ENCODE data around the gene LDLRAD3.
A peak's percentile ranks its signal among the peaks of the same experiment; 100 is the strongest.

LDLRAD3 gene

DNA sequence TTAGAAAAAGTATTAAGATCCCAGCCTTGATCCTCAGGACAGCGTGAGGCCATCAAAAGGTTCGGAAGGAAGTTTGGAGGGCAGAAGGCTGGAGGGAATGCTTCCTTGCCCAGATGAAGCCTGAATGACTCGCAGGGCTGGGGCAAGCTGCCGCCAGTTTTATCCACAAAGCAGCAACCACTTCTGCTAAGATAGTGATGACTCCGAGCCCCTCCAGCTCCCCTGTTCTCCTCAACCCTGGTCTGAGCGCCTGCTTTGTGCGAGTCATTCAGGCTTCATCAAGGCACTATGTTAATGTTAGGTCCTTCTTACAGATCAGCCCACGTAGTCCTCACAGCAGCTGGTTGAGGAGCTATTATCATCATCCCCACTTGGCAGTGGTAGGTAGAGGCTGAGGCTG is 186.5 kb downstream of the LDLRAD3 start:
- ChIA-PET POLR2A (ENCODE audit: low non-redundant PET) (no interaction called here), CTCF (interaction anchor here (0.6 kb wide), 1 partner anchor 351 kb away, joined by 3 read pairs; no protein-coding TSS in a partner anchor)
- H3K27ac ChIP-seq: peak overlapping the region; percentile 68
- TF ChIP-seq, protein P1, sequence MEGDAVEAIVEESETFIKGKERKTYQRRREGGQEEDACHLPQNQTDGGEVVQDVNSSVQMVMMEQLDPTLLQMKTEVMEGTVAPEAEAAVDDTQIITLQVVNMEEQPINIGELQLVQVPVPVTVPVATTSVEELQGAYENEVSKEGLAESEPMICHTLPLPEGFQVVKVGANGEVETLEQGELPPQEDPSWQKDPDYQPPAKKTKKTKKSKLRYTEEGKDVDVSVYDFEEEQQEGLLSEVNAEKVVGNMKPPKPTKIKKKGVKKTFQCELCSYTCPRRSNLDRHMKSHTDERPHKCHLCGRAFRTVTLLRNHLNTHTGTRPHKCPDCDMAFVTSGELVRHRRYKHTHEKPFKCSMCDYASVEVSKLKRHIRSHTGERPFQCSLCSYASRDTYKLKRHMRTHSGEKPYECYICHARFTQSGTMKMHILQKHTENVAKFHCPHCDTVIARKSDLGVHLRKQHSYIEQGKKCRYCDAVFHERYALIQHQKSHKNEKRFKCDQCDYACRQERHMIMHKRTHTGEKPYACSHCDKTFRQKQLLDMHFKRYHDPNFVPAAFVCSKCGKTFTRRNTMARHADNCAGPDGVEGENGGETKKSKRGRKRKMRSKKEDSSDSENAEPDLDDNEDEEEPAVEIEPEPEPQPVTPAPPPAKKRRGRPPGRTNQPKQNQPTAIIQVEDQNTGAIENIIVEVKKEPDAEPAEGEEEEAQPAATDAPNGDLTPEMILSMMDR (conservative IDR thresholded peaks at IDR 0.05; ENCODE audit: low read depth): no peak
- peak; percentile 20 for DNase-seq (ENCODE audit: low spot score)

GRCh38 chr11:36131721-36132397 is 188.0 kb downstream of the LDLRAD3 start:
- H3K27ac ChIP-seq: 0 out of 2 replicates have a peak overlapping the region, but pooled peaks have one; percentile 42
- no peak for DNase-seq (ENCODE audit: low spot score)
- TF ChIP-seq, protein P1 (conservative IDR thresholded peaks at IDR 0.05; ENCODE audit: low read depth): peak; percentile 77
- ChIA-PET POLR2A (ENCODE audit: low non-redundant PET) (no interaction called here), CTCF (interaction anchor here (0.7 to 1.5 kb wide), 4 partner anchors 22 to 347 kb away, joined by 3 to 12 read pairs (median 4); no protein-coding TSS in a partner anchor)

DNA sequence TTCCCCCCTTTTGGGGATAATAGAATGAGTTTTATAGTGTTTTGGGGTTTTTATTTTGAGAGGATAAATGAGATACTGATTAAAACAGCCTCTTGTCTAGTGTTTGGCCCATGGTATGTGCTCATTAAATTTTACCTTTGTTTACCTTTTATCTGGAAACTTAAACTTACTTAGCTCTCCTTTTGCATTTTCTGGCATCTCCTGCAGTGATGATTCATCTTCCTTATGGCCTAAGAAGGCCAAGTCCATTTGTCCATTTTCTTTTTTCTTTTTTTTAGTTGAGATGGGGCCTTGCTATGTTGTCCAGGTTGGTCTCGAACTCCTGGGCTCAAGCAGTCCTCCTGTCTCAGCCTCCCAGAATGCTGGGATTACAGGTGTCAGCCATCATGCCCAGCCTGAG is 189.1 kb downstream of the LDLRAD3 start:
- TF ChIP-seq, protein P1 (conservative IDR thresholded peaks at IDR 0.05; ENCODE audit: low read depth): no peak
- POLR2A ChIA-PET (ENCODE audit: low non-redundant PET): no interaction called here
- no peak for DNase-seq (ENCODE audit: low spot score)
- CTCF ChIA-PET: interaction anchor here (0.6 to 0.8 kb wide), 2 partner anchors 272 to 1158 kb away, joined by 3 to 6 read pairs; no protein-coding TSS in a partner anchor
- no peak overlapping the region for H3K27ac ChIP-seq

GRCh38 chr11:36135076-36135475 is 191.2 kb downstream of the LDLRAD3 start:
- H3K27ac ChIP-seq: no peak overlapping the region
- ChIA-PET CTCF (interaction anchor here (0.6 to 1.6 kb wide), 2 partner anchors 218 to 313 kb away, joined by 3 to 7 read pairs; no protein-coding TSS in a partner anchor), POLR2A (ENCODE audit: low non-redundant PET) (no interaction called here)
- no peak for DNase-seq (ENCODE audit: low spot score)
- TF ChIP-seq, protein P1 (conservative IDR thresholded peaks at IDR 0.05; ENCODE audit: low read depth): no peak

GRCh38 chr11:36139767-36140166 is 195.9 kb downstream of the LDLRAD3 start:
- H3K27ac ChIP-seq: no peak overlapping the region
- DNase-seq (ENCODE audit: low spot score): no peak
- TF ChIP-seq, protein P1 (conservative IDR thresholded peaks at IDR 0.05; ENCODE audit: low read depth): no peak
- POLR2A ChIA-PET (ENCODE audit: low non-redundant PET): no interaction called here
- CTCF ChIA-PET: no interaction called here

DNA sequence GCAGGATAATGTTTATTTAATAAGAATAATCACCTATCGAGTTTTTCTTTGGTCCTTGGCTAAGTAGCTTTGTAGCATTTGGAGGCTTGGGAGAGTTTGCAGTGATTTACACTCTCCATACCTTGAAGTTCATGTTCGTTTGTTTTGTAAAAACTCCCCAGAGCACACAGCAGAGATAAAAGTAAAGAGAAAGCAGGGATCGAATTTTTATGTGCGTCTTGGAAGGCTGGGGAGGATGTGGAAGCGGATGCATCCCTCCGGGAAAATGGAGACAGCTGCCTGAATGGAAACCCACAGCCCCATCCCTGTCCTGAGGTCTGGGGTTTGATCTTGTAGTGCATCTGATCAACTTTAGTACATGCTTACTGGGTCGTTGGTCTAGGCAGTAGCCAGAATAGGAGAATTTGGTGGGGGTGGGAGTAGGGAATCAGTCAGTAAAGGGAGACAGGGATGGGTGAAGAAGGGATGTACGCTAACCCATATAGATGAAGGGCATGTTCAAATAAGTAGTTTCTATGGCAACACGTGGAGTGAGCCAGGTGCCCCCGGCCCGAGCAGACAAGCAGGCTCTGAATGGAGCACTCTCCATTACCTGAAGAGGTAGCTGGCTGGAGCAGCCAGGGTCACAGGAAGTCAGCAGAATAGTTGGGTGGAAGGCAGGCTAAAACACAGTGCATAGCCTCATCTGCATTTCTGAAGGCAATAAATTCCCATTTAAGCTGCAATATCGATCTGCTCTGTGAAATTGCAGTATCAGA is 197.5 kb downstream of the LDLRAD3 start:
- TF ChIP-seq, protein P1 (conservative IDR thresholded peaks at IDR 0.05; ENCODE audit: low read depth): no peak
- H3K27ac ChIP-seq: peak overlapping the region; percentile 44
- POLR2A ChIA-PET (ENCODE audit: low non-redundant PET): no interaction called here
- no peak for DNase-seq (ENCODE audit: low spot score)
- CTCF ChIA-PET: no interaction called here
